Neutrophil (primary cell): ENCODE measurements around the gene AQP6.

Experiments used
- H3K27ac ChIP-seq: fragments of 200-600 bp; sonication (generic); 2 replicates; pipeline ENCODE4 v1.5.1; 2016; ENCODE audit warnings: mild to moderate bottlenecking, moderate library complexity
- H3K27me3 ChIP-seq: fragments of 200-600 bp; sonication (generic); 2 replicates; pipeline ENCODE4 v1.6.0; 2016; ENCODE audit warnings: mild to moderate bottlenecking
- H3K36me3 ChIP-seq: fragments of 200-600 bp; sonication (generic); 2 replicates; pipeline ENCODE4 v1.5.1; 2017
- H3K4me1 ChIP-seq, 2 experiments: fragments of 200-600 bp in 1 of 2; sonication (generic) in 1 of 2; 1 replicate in 1 of 2; 2 replicates in 1 of 2; pipeline versions ENCODE4 v1.5.1 to v1.6.1; 2013 to 2016; ENCODE audit warnings: low read depth in 1 of 2, low read length in 1 of 2, mild to moderate bottlenecking in 1 of 2, moderate library complexity in 1 of 2; ENCODE audit not compliant: control insufficient read depth in 1 of 2, insufficient read depth in 1 of 2
- H3K4me3 ChIP-seq, 2 experiments: fragments of 200-600 bp in 1 of 2; sonication (generic) in 1 of 2; 1 replicate in 1 of 2; 2 replicates in 1 of 2; pipeline ENCODE4 v1.5.1; 2013 to 2016; ENCODE audit warnings: low read depth in 1 of 2, low read length in 1 of 2, mild to moderate bottlenecking in 1 of 2, moderate library complexity in 1 of 2
- H3K9me3 ChIP-seq: fragments of 200-600 bp; sonication (generic); 2 replicates; pipeline ENCODE4 v1.5.1; 2016
- CTCF ChIP-seq: fragments of 200-600 bp; sonication (generic); IDR thresholded peaks from 2 replicates; pipeline ENCODE4 v1.5.1; 2016; ENCODE audit warnings: antibody characterized with exemption

The AQP6 gene

GRCh38 chr12:49928471-49928870 is 44.3 kb upstream of the AQP6 start:
- Histone ChIP-seq H3K4me3 (no peak overlapping the region), H3K27ac (no peak overlapping the region), H3K9me3 (no peaks in the 10 kb centered on the region), H3K4me1 (no peaks in the 10 kb centered on the region), H3K27me3 (peaks cover 41% of the 10 kb centered on the region), H3K36me3 (no peaks in the 10 kb centered on the region)
- no peak for TF ChIP-seq CTCF

GRCh38 chr12:49929581-49929980 is 43.2 kb upstream of the AQP6 start:
- Histone ChIP-seq H3K4me3 (no peak overlapping the region), H3K27ac (no peak overlapping the region), H3K27me3 (peaks cover 41% of the 10 kb centered on the region), H3K9me3 (no peaks in the 10 kb centered on the region), H3K36me3 (no peaks in the 10 kb centered on the region), H3K4me1 (no peaks in the 10 kb centered on the region)
- no peak for TF ChIP-seq CTCF

GRCh38 chr12:49930515-49931288 is 42.0 kb upstream of the AQP6 start:
- Histone ChIP-seq H3K36me3 (no peaks in the 10 kb centered on the region), H3K27me3 (peaks cover 45% of the 10 kb centered on the region), H3K9me3 (no peaks in the 10 kb centered on the region), H3K27ac (no peak overlapping the region), H3K4me1 (no peaks in the 10 kb centered on the region), H3K4me3 (no peak overlapping the region)
- TF ChIP-seq CTCF, result no peak

- peaks cover 45% of the 10 kb centered on the region for H3K27me3 ChIP-seq
- no peaks in the 10 kb centered on the region for H3K4me1 ChIP-seq
- no peak overlapping the region for H3K4me3 ChIP-seq
- TF ChIP-seq CTCF, result no peak
- H3K9me3 ChIP-seq, result no peaks in the 10 kb centered on the region
- no peak overlapping the region for H3K27ac ChIP-seq
- no peaks in the 10 kb centered on the region for H3K36me3 ChIP-seq
These were observed 40.7 kb upstream of the AQP6 start for GRCh38 chr12:49932023-49932422.

- Histone ChIP-seq H3K27ac (no peak overlapping the region), H3K4me1 (no peaks in the 10 kb centered on the region), H3K9me3 (no peaks in the 10 kb centered on the region), H3K27me3 (peaks cover 44% of the 10 kb centered on the region), H3K36me3 (no peaks in the 10 kb centered on the region), H3K4me3 (no peak overlapping the region)
- no peak for TF ChIP-seq CTCF
These were observed 40.1 kb upstream of the AQP6 start for GRCh38 chr12:49932533-49933130.
